SU-DHL-6 (cell line): ENCODE data around the gene CTNND2.

Source experiments
- EZH2phosphoT487 ChIP-seq: fragments of 200-600 bp; sonication (generic), shearing (Covaris generic); conservative IDR thresholded peaks from 2 replicates; pipeline ENCODE4 v1.6.1; 2018; ENCODE audit warnings: mild to moderate bottlenecking, antibody characterized with exemption, low read length, moderate library complexity, mixed read lengths
- TF ChIP-seq, protein P1 (sequence below): fragments of 200-600 bp; sonication (generic); IDR thresholded peaks from one replicate; pipeline ENCODE4 v1.5.1; 2017; ENCODE audit warnings: antibody characterized with exemption, mild to moderate bottlenecking, low read length, moderate library complexity; ENCODE audit not compliant: insufficient read depth, poor library complexity, severe bottlenecking

DNA sequence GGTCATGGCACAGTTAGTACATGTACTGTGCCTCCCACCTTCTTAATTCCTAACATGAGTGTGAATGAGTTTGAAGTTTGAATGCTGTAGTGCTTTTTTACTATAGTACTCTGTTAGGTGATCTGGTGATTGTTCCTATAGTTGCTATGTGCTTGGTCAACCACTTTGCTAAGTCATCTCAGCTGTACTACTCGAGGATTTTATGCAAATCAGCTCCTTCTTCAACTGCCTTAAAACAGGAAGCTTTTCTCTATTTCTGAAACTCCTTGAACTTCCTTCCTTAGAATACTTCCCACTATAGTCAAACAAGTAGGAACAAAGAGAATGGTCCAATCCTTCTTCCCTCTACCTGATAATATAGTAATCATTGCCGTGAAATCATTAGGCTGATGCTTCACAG, 219.6 kb downstream of the CTNND2 start:
- TF ChIP-seq, protein P1, sequence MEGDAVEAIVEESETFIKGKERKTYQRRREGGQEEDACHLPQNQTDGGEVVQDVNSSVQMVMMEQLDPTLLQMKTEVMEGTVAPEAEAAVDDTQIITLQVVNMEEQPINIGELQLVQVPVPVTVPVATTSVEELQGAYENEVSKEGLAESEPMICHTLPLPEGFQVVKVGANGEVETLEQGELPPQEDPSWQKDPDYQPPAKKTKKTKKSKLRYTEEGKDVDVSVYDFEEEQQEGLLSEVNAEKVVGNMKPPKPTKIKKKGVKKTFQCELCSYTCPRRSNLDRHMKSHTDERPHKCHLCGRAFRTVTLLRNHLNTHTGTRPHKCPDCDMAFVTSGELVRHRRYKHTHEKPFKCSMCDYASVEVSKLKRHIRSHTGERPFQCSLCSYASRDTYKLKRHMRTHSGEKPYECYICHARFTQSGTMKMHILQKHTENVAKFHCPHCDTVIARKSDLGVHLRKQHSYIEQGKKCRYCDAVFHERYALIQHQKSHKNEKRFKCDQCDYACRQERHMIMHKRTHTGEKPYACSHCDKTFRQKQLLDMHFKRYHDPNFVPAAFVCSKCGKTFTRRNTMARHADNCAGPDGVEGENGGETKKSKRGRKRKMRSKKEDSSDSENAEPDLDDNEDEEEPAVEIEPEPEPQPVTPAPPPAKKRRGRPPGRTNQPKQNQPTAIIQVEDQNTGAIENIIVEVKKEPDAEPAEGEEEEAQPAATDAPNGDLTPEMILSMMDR = no peak
- TF ChIP-seq EZH2phosphoT487 = no peak
